Muscle of arm (tissue), 12 donors: Measurements from ENCODE around the gene TMTC1. TPM values are rescaled to one million over a fixed set of nuclear protein-coding genes. Genes with fewer than 3 reads are reported as not detected.

Experiments used
- DNase-seq: peaks from one replicate; pipeline ENCODE4 v3.0.0-alpha.2; 2013
- polyA plus RNA-seq, 12 donors: library from polyadenylated mRNA; unstranded; fragments of 120-200 nt; gene quantifications; one replicate each; pipeline ENCODE4 v1.2.1, GENCODE V29; 2013; ENCODE audit not compliant: insufficient read length in 12 of 12

The TMTC1 gene
- polyA plus RNA-seq, 12 donors: 18.4 to 70.4 (median 46.4) TPM; not detected in 1

- no peak for DNase-seq
Measured at GRCh38 chr12:29451888-29452287, 331.9 kb downstream of the TMTC1 start.
